HG03095 (cell line): ENCODE measurements around the gene DMXL1.
A peak's percentile ranks its signal among the peaks of the same experiment; 100 is the strongest.

Experiments
- ATAC-seq: cut with Tn5 transposase; IDR thresholded peaks from one replicate; pipeline ENCODE4 v1.9.1; 2021; ENCODE audit warnings: moderate library complexity; ENCODE audit not compliant: unreplicated experiment

Gene DMXL1

GRCh38 chr5:119287547-119288111 is 216.7 kb downstream of the DMXL1 start:
- peak; percentile 33 for ATAC-seq

DNA sequence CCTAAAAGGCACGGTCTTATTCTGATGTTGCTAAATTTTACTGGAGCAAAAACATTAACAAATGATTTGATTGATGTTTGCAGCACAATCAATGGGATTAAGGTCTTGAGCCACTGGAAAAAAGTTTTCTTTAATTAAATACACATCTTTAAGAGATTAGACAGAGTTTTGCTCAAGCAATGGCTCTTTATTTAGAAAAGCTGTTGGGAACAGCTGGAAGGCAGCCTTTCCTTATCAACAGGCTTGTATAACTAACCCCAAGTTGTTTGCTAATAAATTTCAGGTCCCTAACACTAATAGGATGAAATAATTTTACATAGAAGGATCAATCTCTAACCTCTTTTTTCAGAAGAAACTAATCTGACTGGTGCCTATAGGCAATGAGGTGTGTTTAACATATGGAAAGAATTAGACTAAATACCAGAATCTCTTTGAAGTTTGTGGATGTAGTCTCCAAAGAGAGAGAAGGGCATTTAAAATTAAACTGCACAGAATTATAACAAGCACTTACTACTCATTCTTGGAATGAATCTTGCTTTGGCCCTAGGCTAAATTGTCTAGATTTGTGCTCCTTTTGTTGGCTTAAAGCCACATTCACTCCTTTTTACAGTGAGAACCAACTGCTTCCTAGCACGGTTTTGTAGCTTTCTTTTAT is 217.6 kb downstream of the DMXL1 start:
- no peak for ATAC-seq

- no peak for ATAC-seq
Observed at GRCh38 chr5:119289438-119290044, 218.7 kb downstream of the DMXL1 start.

GRCh38 chr5:119290161-119290569 is 219.3 kb downstream of the DMXL1 start:
- ATAC-seq, result peak; percentile 72

DNA sequence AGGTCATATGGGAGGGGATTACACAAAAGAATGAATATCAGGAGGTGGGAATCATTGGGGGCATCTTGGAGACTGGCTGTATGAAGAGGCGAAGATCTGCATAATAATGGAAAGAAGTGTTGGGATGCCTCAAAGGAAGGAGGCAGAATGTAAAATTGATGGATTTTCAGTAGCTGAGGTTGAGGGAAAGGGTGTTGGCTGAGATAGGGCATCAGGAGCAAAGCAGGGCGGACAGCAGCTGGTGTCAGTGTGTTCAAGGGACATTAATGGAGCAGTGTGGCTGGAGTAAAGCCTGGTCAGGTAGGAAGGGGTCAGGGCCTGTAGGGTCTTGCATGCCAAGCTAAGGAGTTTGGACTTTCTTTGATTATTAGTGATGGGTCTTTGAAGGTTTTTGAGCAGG is 219.7 kb downstream of the DMXL1 start:
- ATAC-seq, result no peak

GRCh38 chr5:119291056-119291455 is 220.2 kb downstream of the DMXL1 start:
- no peak for ATAC-seq

- no peak for ATAC-seq
Observed at GRCh38 chr5:119291877-119292276, 221.0 kb downstream of the DMXL1 start.

DNA sequence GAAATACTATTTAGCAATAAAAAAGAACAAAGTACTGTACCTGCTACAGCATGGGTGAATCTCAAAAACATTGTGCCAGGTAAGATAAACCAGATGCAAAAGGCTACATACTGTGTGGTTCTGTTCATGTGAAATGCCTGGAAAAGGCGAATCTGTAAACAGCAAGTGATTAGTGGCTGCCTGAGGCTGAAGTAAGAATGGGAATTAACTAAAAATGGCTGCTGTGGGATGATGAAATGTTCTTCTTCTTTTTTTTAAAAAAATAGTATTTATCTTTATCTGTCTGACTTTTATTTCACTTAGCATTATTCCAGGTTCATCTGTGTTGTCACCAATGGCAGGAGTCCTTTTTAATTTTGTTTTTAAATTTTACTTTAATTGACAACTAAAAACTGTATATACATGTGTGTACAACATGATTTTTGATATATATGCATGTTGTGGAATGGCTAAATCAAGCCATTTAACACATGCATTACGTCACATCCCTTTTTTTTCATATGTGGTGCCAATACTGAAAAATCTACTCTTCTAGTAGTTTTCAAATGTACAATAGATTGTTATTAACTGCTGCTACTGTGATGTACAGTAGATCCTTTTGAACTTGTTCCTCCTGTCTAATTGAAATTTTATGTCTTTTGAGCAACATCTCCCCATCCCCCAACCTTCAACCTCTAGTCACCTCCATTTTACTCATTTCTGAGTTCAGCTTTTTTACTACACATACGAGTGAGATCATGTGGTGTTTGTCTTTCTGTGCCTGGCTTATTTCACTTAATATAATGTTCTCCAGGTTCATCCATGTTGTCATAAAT is 222.0 kb downstream of the DMXL1 start:
- ATAC-seq, result no peak

DNA sequence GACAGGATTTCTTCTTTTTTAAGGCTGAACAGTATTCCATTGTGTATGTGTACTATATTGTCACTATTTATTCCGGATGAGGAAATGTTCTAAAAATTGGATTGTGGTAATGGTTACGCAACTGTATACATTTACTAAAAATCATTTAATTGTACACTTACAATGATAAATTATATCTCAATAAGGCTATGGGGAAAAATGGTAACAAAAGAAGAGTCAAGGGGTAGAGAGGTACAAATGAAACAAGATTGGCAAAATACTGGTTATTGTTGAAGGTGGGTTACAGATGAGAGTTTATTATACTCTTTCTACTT is 222.6 kb downstream of the DMXL1 start:
- ATAC-seq, result no peak
